Cardiac muscle cell (in vitro differentiated cells and primary cell): ENCODE data around the gene FBXL16. TPM values are rescaled to one million over a fixed set of nuclear protein-coding genes. Genes with fewer than 3 reads are reported as not detected.

Experiments used
- DNase-seq, 2 donors: peaks; one replicate each; pipeline versions ENCODE4 v3.0.0 to v3.0.0-alpha.2; 2010 to 2017; ENCODE audit warnings: low read depth in 1 of 2, low spot score in 1 of 2
- H3K27ac ChIP-seq: fragments of 200-600 bp; sonication (generic); 2 replicates; pipeline ENCODE4 v1.5.1; 2016
- H3K27me3 ChIP-seq: fragments of 200-600 bp; sonication (generic); 2 replicates; pipeline ENCODE4 v1.6.0; 2016; ENCODE audit warnings: control low read depth
- H3K36me3 ChIP-seq: fragments of 200-600 bp; sonication (generic); 2 replicates; pipeline ENCODE4 v1.5.1; 2016; ENCODE audit warnings: control low read depth
- H3K4me1 ChIP-seq: fragments of 200-600 bp; sonication (generic); 2 replicates; pipeline ENCODE4 v1.8.1; 2017; ENCODE audit warnings: low read depth, mild to moderate bottlenecking, mixed run types
- H3K4me3 ChIP-seq: fragments of 200-600 bp; sonication (generic); 2 replicates; pipeline ENCODE4 v1.5.1; 2016; ENCODE audit warnings: mild to moderate bottlenecking
- H3K9me3 ChIP-seq: fragments of 200-600 bp; sonication (generic); 2 replicates; pipeline ENCODE4 v1.5.1; 2017; ENCODE audit warnings: low read depth, mild to moderate bottlenecking, control low read depth
- polyA plus RNA-seq: library from polyadenylated mRNA; unstranded; fragments of >200 nt; fragmentation: Nextera tagmentation; extraction: Ambion mirVana; gene quantifications from 2 replicates; pipeline ENCODE4 v1.2.1, GENCODE V29; 2016
- total RNA-seq: library from RNA; depleted of rRNA; stranded (reverse); fragments of >200 nt; gene quantifications from 2 replicates; pipeline ENCODE4 v1.2.3, GENCODE V29; 2016
- TF ChIP-seq, protein P1 (sequence below): IDR thresholded peaks from 2 replicates; pipeline ENCODE4 v1.5.1; 2012; ENCODE audit warnings: low read depth, mild to moderate bottlenecking, low read length

Gene FBXL16
- total and polyA plus RNA-seq, 2 experiments from 2014 or later, result 0.12 to 1.4 TPM

DNA sequence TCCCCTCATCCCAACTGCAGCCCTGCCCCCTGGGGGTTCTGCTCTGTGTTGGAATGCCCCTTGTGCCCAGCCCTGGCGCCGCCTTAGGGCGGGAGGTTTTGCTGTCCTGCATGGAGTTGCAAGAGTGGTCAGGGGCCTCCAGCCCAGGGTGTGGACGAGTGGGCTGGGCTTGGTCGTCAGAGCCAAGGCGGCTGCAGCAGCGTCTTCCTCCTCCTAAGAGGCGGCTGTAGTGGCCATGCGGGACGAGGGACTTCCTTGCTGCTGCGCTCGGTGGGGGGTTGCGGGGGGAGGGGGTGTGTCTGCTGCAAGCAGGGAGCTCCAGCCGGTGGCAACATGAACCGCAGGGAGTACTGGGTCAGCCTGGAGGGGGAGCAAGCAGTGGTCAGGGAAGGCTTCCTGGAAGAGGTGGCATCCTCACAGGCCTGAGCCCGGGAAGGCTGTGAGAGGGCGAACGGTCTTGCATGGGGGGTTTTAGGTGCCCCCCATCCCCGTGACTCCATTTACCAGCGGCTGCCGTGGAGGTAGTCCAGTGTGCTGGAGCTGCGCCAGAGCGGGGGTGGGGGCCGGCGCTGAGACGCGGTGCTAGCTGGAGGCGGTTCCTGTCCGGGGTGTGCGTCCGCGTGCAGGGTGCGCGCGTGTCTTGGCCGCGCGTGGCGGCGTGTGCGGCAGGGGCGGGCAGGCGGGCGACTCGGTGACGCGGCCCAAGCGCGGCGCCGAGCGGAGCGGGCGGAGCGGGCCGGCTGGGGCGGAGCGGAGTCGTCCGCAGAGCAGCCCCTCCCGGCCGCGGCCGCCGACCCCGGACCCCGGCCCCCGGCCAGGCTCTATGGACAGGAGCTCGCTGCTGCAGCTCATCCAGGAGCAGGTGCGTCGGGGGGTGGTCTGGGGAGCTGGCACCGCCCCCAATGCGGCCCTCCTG is 30.4 kb downstream of the FBXL16 start, which contains the start of gene RHBDL1:
TSS of gene RHBDL1 (plus strand) at position 704 of the 916 bp plus-strand sequence. CDS start at position 824, 120 bp downstream.
- peak in 1 of 2 donors; percentile 50 for DNase-seq
- H3K4me3 ChIP-seq, result peak within 1 kb of the TSS; percentile 23
- TF ChIP-seq, protein P1, sequence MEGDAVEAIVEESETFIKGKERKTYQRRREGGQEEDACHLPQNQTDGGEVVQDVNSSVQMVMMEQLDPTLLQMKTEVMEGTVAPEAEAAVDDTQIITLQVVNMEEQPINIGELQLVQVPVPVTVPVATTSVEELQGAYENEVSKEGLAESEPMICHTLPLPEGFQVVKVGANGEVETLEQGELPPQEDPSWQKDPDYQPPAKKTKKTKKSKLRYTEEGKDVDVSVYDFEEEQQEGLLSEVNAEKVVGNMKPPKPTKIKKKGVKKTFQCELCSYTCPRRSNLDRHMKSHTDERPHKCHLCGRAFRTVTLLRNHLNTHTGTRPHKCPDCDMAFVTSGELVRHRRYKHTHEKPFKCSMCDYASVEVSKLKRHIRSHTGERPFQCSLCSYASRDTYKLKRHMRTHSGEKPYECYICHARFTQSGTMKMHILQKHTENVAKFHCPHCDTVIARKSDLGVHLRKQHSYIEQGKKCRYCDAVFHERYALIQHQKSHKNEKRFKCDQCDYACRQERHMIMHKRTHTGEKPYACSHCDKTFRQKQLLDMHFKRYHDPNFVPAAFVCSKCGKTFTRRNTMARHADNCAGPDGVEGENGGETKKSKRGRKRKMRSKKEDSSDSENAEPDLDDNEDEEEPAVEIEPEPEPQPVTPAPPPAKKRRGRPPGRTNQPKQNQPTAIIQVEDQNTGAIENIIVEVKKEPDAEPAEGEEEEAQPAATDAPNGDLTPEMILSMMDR, result no peak
- no peaks in the 10 kb centered on the region for H3K9me3 ChIP-seq
- no peak within 1 kb of the TSS for H3K27ac ChIP-seq
- peaks cover 26% of the 10 kb centered on the region for H3K36me3 ChIP-seq
- H3K4me1 ChIP-seq, result peaks cover 7% of the 10 kb centered on the region
- H3K27me3 ChIP-seq, result no peaks in the 10 kb centered on the region

DNA sequence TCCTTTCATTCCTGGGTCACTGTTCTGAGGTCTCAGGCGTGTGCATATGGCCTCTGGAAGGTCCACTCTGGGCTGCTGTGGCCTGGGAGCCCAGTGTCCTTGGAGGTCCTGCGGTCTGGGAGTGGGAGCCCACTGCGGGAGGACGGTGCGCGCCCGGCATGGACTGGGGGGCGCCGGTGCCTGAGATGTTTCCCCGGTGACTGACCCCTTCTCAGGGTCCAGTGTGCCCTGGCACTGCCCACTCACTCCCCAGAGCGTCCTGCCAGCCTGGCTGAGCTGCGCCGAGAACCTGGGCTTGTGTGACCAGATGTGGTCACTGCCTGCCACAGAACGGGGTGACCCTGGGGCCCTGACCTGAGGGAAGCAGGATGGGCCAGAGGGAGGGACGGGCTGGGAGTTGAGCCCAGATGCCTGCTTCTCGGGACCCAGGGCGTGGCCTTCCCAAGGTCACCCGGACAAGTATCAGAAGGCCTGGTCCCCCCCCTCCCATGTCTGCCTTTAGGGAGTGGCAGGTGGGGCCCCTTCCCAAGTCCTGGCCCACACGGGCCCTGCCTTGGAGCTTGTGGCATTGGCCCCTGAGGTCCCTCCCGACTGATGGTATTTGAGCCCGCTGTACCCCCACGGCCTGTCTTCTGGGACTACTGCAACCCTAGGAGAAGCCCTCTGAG is 31.3 kb downstream of the FBXL16 start:
- TF ChIP-seq, protein P1, result no peak
- H3K4me3 ChIP-seq, result no peak overlapping the region
- peaks cover 7% of the 10 kb centered on the region for H3K4me1 ChIP-seq
- DNase-seq, result no peak
- H3K27me3 ChIP-seq, result no peaks in the 10 kb centered on the region
- H3K9me3 ChIP-seq, result no peaks in the 10 kb centered on the region
- H3K27ac ChIP-seq, result no peak overlapping the region
- H3K36me3 ChIP-seq, result peaks cover 35% of the 10 kb centered on the region

DNA sequence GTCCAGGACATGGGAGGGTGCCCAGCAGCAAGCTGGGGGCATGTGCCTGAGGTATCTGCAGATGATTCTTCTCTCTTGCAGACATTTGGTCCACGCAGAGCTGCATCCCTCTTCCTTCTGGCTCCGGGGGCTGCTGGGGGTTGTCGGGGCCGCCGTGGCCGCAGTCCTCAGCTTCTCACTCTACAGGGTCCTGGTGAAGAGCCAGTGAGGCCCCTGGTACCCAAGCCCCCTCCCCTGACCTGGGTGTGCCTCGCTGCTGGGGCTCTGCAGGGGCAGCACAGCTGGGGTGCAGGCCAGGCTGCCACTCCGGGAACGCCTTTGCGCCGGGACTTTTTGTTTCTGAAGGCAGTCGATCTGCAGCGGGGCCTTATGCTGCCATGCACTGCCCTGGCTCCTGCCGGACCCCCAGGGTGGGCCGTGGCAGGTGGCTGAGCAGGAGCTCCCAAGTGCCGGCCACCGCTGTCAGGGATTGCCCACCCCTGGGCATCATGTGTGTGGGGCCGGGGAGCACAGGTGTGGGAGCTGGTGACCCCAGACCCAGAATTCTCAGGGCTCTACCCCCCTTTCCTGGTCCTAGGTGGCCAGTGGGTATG is 32.1 kb downstream of the FBXL16 start:
- Histone ChIP-seq H3K27ac (no peak overlapping the region), H3K4me3 (no peak overlapping the region), H3K4me1 (peaks cover 5% of the 10 kb centered on the region), H3K36me3 (peaks cover 35% of the 10 kb centered on the region), H3K27me3 (no peaks in the 10 kb centered on the region), H3K9me3 (no peaks in the 10 kb centered on the region)
- DNase-seq, result no peak
- TF ChIP-seq, protein P1, result no peak

DNA sequence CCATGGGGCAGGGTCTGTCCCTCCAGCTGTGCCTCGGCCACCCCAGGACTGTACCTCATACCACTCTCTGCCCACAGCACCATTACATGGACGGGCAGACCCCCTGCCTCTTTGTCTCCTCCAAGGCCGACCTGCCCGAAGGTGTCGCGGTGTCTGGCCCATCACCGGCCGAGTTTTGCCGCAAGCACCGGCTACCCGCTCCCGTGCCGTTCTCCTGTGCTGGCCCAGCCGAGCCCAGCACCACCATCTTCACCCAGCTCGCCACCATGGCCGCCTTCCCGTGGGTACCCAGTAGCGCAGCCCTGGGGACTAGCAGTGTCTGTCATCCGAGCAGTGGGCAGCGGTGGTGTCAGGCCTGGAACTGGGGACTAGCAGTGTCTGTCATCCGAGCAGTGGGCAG is 32.8 kb downstream of the FBXL16 start:
- Histone ChIP-seq H3K9me3 (no peaks in the 10 kb centered on the region), H3K4me1 (peaks cover 5% of the 10 kb centered on the region), H3K27me3 (no peaks in the 10 kb centered on the region), H3K4me3 (no peak overlapping the region), H3K36me3 (peaks cover 35% of the 10 kb centered on the region), H3K27ac (no peak overlapping the region)
- DNase-seq, result no peak
- TF ChIP-seq, protein P1, result no peak

DNA sequence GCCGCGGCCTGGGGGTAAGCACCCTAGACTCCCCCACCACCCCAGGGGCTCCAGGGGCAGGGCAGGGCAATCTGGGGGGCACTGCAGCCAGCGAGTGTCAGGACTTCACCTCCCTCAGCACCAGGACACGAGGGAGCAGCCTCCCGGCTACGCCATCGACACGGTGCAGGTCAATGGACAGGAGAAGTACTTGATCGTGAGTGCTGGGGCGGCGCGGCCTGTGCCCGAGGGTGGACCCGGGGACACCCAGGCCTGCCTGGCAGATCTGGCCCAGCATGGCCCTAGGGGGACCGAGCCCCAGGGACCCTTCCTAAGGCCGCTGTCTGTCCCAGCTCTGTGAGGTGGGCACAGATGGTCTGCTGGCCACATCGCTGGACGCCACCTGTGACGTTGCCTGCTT is 33.2 kb downstream of the FBXL16 start:
- Histone ChIP-seq H3K9me3 (no peaks in the 10 kb centered on the region), H3K27me3 (no peaks in the 10 kb centered on the region), H3K36me3 (peaks cover 35% of the 10 kb centered on the region), H3K4me3 (no peak overlapping the region), H3K4me1 (peaks cover 5% of the 10 kb centered on the region), H3K27ac (no peak overlapping the region)
- no peak for DNase-seq
- TF ChIP-seq, protein P1, result no peak
